Measurements from ENCODE around the gene TTBK2.

DNA sequence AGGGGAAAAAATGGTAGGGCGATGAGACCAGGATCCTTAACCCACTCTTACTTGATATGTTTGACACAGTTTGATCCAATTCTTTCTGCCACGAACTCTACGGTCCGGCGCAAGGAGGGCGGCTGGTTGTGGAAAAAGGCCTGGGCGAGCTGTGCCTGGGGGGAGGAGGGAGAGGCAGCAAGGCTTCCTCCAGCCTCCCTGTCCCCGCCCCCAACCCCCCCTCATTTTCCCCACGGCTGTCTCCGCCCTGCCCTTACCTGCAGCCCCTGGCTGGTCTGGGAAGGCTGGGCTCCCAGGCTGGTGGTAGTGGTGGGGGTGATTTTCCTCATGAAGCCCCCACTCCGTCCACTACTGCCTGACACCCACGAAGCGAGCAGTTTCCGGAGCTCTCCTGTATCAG is 191.6 kb downstream of the TTBK2 start:
- TF ChIP-seq POLR2AphosphoS5 (IDR thresholded peaks at IDR 0.05; ENCODE audit: insufficient read depth, low read depth, low read length) (no peak), GATA2 (IDR thresholded peaks at IDR 0.05; ENCODE audit: insufficient read depth, insufficient read length, low read depth, low read length) (no peak), POLR2A (IDR thresholded peaks at IDR 0.05; ENCODE audit: low read depth, low read length) (no peak)
- TF ChIP-seq, protein P1, sequence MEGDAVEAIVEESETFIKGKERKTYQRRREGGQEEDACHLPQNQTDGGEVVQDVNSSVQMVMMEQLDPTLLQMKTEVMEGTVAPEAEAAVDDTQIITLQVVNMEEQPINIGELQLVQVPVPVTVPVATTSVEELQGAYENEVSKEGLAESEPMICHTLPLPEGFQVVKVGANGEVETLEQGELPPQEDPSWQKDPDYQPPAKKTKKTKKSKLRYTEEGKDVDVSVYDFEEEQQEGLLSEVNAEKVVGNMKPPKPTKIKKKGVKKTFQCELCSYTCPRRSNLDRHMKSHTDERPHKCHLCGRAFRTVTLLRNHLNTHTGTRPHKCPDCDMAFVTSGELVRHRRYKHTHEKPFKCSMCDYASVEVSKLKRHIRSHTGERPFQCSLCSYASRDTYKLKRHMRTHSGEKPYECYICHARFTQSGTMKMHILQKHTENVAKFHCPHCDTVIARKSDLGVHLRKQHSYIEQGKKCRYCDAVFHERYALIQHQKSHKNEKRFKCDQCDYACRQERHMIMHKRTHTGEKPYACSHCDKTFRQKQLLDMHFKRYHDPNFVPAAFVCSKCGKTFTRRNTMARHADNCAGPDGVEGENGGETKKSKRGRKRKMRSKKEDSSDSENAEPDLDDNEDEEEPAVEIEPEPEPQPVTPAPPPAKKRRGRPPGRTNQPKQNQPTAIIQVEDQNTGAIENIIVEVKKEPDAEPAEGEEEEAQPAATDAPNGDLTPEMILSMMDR (IDR thresholded peaks at IDR 0.05; ENCODE audit: extremely low read depth in 1 of 2, insufficient read depth in 1 of 2, low read depth in 1 of 2, low read length in 2 of 2) = no peak
